H1 (cell line): Measurements from ENCODE around the gene RIOK3. TPM values are rescaled to one million over a fixed set of nuclear protein-coding genes. Genes with fewer than 3 reads are reported as not detected.

Experiments used
- CTCF ChIA-PET: fragments of 300-600 bp; sonication (Branson Sonifier 250); formaldehyde crosslinking; loops from one replicate; lab custom pipeline; 2021; ENCODE audit not compliant: partially characterized antibody; lab: Charles Lee
- POLR2A ChIA-PET: fragments of 300-600 bp; sonication (Branson Sonifier 250); formaldehyde crosslinking; loops from one replicate; lab custom pipeline; 2021; ENCODE audit warnings: inconsistent platforms; ENCODE audit not compliant: partially characterized antibody; lab: Charles Lee
- DNase-seq, 2 experiments: peaks; one replicate each; pipeline versions ENCODE4 v3.0.0 to v3.0.0-alpha.2; 2010 to 2022; ENCODE audit warnings: low spot score in 2 of 2, low read depth in 1 of 2, mixed read lengths in 1 of 2
- FAIRE-seq: peaks from 2 replicates; lab custom pipeline; 2011; peaks lifted over from hg19 to GRCh38; lab: Jason Lieb, UNC
- H2AFZ ChIP-seq: 2 replicates; pipeline ENCODE4 v1.8.1; 2012; ENCODE audit warnings: low read length, inconsistent platforms
- H2AK5ac ChIP-seq: 2 replicates; pipeline ENCODE4 v1.6.1; 2013; ENCODE audit warnings: low read depth, low read length
- H2BK120ac ChIP-seq: replicated peaks from 2 replicates; pipeline ENCODE3; 2013; ENCODE audit warnings: low read depth, low read length, inconsistent platforms
- H2BK12ac ChIP-seq: 2 replicates; pipeline ENCODE4 v1.6.1; 2013; ENCODE audit warnings: low read depth, low read length
- H2BK15ac ChIP-seq: 2 replicates; pipeline ENCODE4 v1.6.1; 2013; ENCODE audit warnings: low read length
- H2BK20ac ChIP-seq: 2 replicates; pipeline ENCODE4 v1.6.1; 2013; ENCODE audit warnings: low read length
- H2BK5ac ChIP-seq: 2 replicates; pipeline ENCODE4 v1.6.1; 2013; ENCODE audit warnings: low read depth, low read length
- H3K14ac ChIP-seq: 2 replicates; pipeline ENCODE4 v1.6.1; 2013; ENCODE audit warnings: inconsistent platforms; ENCODE audit not compliant: insufficient read length
- H3K18ac ChIP-seq: 2 replicates; pipeline ENCODE4 v1.6.1; 2013; ENCODE audit warnings: low read length; ENCODE audit errors: extremely low read depth
- H3K23ac ChIP-seq: 2 replicates; pipeline ENCODE4 v1.6.1; 2013; ENCODE audit warnings: inconsistent platforms; ENCODE audit not compliant: insufficient read length
- H3K23me2 ChIP-seq: 2 replicates; pipeline ENCODE4 v1.6.1; 2013; ENCODE audit warnings: low read depth, low read length
- H3K27ac ChIP-seq: 2 replicates; pipeline ENCODE4 v1.6.1; 2011; ENCODE audit warnings: low read depth, low read length, inconsistent platforms
- H3K27me3 ChIP-seq, 4 experiments: replicated peaks in 1 of 4; 1 replicate in 1 of 4; 2 replicates in 3 of 4; pipeline versions ENCODE4 v1.6.1 to v1.8.1; 2011 to 2013; ENCODE audit warnings: low read length in 3 of 4, mild to moderate bottlenecking in 3 of 4, inconsistent platforms in 2 of 4, mixed read lengths in 2 of 4, moderate library complexity in 1 of 4; ENCODE audit not compliant: control insufficient read depth in 3 of 4, insufficient read depth in 3 of 4; ENCODE audit errors: extremely low read depth in 1 of 4
- H3K36me3 ChIP-seq, 4 experiments: 2 replicates each; pipeline versions ENCODE4 v1.6.1 to v1.8.1; 2011 to 2013; ENCODE audit warnings: mild to moderate bottlenecking in 4 of 4, low read length in 3 of 4, moderate library complexity in 2 of 4, control low read depth in 1 of 4, inconsistent platforms in 1 of 4; ENCODE audit not compliant: insufficient read depth in 4 of 4, control insufficient read depth in 2 of 4
- H3K4ac ChIP-seq: replicated peaks from 2 replicates; pipeline ENCODE3; 2013; ENCODE audit warnings: low read length, low read depth, mixed read lengths, inconsistent platforms; ENCODE audit not compliant: insufficient read length
- H3K4me1 ChIP-seq, 4 experiments: replicated peaks in 1 of 4; 1 replicate in 1 of 4; 2 replicates in 3 of 4; pipeline versions ENCODE4 v1.6.1 to v1.8.1; 2011 to 2013; ENCODE audit warnings: low read length in 3 of 4, inconsistent platforms in 2 of 4, mixed read lengths in 1 of 4; ENCODE audit not compliant: insufficient read depth in 4 of 4, control insufficient read depth in 3 of 4
- H3K4me2 ChIP-seq, 2 experiments: 2 replicates each; pipeline versions ENCODE4 v1.6.1 to v1.8.1; 2011 to 2013; ENCODE audit warnings: low read depth in 2 of 2, low read length in 2 of 2, control low read depth in 1 of 2, inconsistent platforms in 1 of 2, mild to moderate bottlenecking in 1 of 2; ENCODE audit not compliant: insufficient read depth in 1 of 2
- H3K4me3 ChIP-seq, 4 experiments: fragments of 200-600, 300-600 bp in 1 of 4; sonication (generic), shearing (Covaris generic), sonication (Bioruptor Twin) in 1 of 4; 2 replicates each; pipeline versions ENCODE4 v1.5.1 to v1.8.1; 2011 to 2016; ENCODE audit warnings: low read length in 4 of 4, low read depth in 3 of 4, control low read depth in 2 of 4, inconsistent platforms in 2 of 4, mild to moderate bottlenecking in 2 of 4, mixed read lengths in 1 of 4, moderate library complexity in 1 of 4; ENCODE audit not compliant: insufficient read depth in 2 of 4; ENCODE audit errors: extremely low read depth in 1 of 4
- H3K56ac ChIP-seq: replicated peaks from 2 replicates; pipeline ENCODE3; 2013; ENCODE audit warnings: low read depth, mild to moderate bottlenecking, mixed read lengths, low read length, inconsistent platforms; ENCODE audit not compliant: insufficient read length
- H3K79me1 ChIP-seq: 2 replicates; pipeline ENCODE4 v1.6.1; 2013; ENCODE audit warnings: low read depth, low read length, control low read depth
- H3K79me2 ChIP-seq, 2 experiments: 2 replicates each; pipeline versions ENCODE4 v1.6.1 to v1.8.1; 2012 to 2013; ENCODE audit warnings: low read length in 2 of 2, mild to moderate bottlenecking in 2 of 2, inconsistent platforms in 1 of 2; ENCODE audit not compliant: insufficient read depth in 2 of 2, control insufficient read depth in 1 of 2
- H3K9ac ChIP-seq, 4 experiments: replicated peaks in 1 of 4; 1 replicate in 1 of 4; 2 replicates in 3 of 4; pipeline versions ENCODE4 v1.6.1 to v1.8.1; 2011 to 2013; ENCODE audit warnings: low read depth in 3 of 4, low read length in 3 of 4, control low read depth in 2 of 4, mild to moderate bottlenecking in 2 of 4, moderate library complexity in 2 of 4, inconsistent platforms in 1 of 4; ENCODE audit errors: extremely low read depth in 1 of 4
- H3K9me3 ChIP-seq, 2 experiments: 2 replicates each; pipeline versions ENCODE4 v1.6.1 to v1.8.1; 2012 to 2013; ENCODE audit warnings: mild to moderate bottlenecking in 2 of 2, moderate library complexity in 2 of 2, control low read depth in 1 of 2, inconsistent platforms in 1 of 2, low read depth in 1 of 2, low read length in 1 of 2, mixed read lengths in 1 of 2; ENCODE audit not compliant: insufficient read depth in 2 of 2
- H4K20me1 ChIP-seq, 2 experiments: replicated peaks in 1 of 2; 2 replicates each; pipeline versions ENCODE3 to v1.8.1; 2011 to 2013; ENCODE audit warnings: inconsistent platforms in 2 of 2, low read length in 2 of 2, mild to moderate bottlenecking in 1 of 2; ENCODE audit not compliant: insufficient read depth in 2 of 2, control insufficient read depth in 1 of 2
- H4K5ac ChIP-seq: 2 replicates; pipeline ENCODE4 v1.6.1; 2013; ENCODE audit warnings: low read length, low read depth, mixed read lengths, inconsistent platforms; ENCODE audit not compliant: insufficient read length
- H4K8ac ChIP-seq: 2 replicates; pipeline ENCODE4 v1.8.0; 2013; ENCODE audit warnings: mild to moderate bottlenecking, moderate library complexity, low read length, inconsistent platforms; ENCODE audit not compliant: insufficient read depth; ENCODE audit errors: extremely low read depth
- H4K91ac ChIP-seq: replicated peaks from 2 replicates; pipeline ENCODE3; 2013; ENCODE audit warnings: low read length, mixed read lengths, inconsistent platforms; ENCODE audit not compliant: insufficient read length
- EZH2 ChIP-seq: fragments of 200-600 bp; sonication (generic); IDR thresholded peaks from 2 replicates; pipeline ENCODE4 v1.7.1; 2012; ENCODE audit warnings: low read depth, mild to moderate bottlenecking, moderate library complexity, low read length, inconsistent platforms; ENCODE audit not compliant: severe bottlenecking
- FOSL1 ChIP-seq: IDR thresholded peaks from 2 replicates; pipeline ENCODE4 v1.6.1; 2011; ENCODE audit warnings: mild to moderate bottlenecking, low read depth, low read length, moderate library complexity; ENCODE audit not compliant: insufficient read depth
- JUN ChIP-seq: IDR thresholded peaks from 2 replicates; pipeline ENCODE4 v1.6.1; 2011; ENCODE audit warnings: low read depth, mild to moderate bottlenecking, improper control_type of control experiment, low read length
- JUND ChIP-seq: IDR thresholded peaks from 2 replicates; pipeline ENCODE4 v1.6.1; 2011; ENCODE audit warnings: mild to moderate bottlenecking, improper control_type of control experiment, low read length
- KDM4A ChIP-seq: IDR thresholded peaks from one replicate; pipeline ENCODE4 v1.7.1; 2012; ENCODE audit warnings: low read depth, mild to moderate bottlenecking, moderate library complexity, low read length, inconsistent platforms; ENCODE audit not compliant: severe bottlenecking
- NRF1 ChIP-seq: IDR thresholded peaks from 2 replicates; pipeline ENCODE4 v1.6.1; 2011; ENCODE audit warnings: mild to moderate bottlenecking, low read depth, low read length, improper control_type of control experiment
- SRF ChIP-seq: IDR thresholded peaks from 2 replicates; pipeline ENCODE4 v1.6.1; 2011; ENCODE audit warnings: mild to moderate bottlenecking, low read depth, low read length, moderate library complexity
- TAF7 ChIP-seq: optimal IDR thresholded peaks from 2 replicates; pipeline ENCODE3; 2011; ENCODE audit warnings: low read depth, mild to moderate bottlenecking, inconsistent platforms, low read length, moderate library complexity, borderline replicate concordance
- TBP ChIP-seq: IDR thresholded peaks from 2 replicates; pipeline ENCODE4 v1.6.1; 2011; ENCODE audit warnings: low read depth, low read length, improper control_type of control experiment
- ZNF274 ChIP-seq: IDR thresholded peaks from 2 replicates; pipeline ENCODE4 v1.7.0; 2012; ENCODE audit warnings: low read length, borderline replicate concordance; ENCODE audit errors: extremely low read depth
- WGBS, 2 experiments: shearing (Covaris generic) in 1 of 2; methylation state at CpG; one replicate each; pipeline versions ENCODE4 v1.1.6 to v1.1.7; 2013 to 2015; ENCODE audit warnings: low lambda C conversion rate in 2 of 2, mixed read lengths in 2 of 2, inconsistent platforms in 1 of 2, low coverage in 1 of 2, missing lambda C conversion rate in 1 of 2; ENCODE audit not compliant: insufficient replicate concordance in 2 of 2, insufficient coverage in 1 of 2, insufficient read length in 1 of 2; ENCODE audit errors: extremely low coverage in 1 of 2, missing lambda C conversion rate in 1 of 2; 5-methylcytosine and 5-hydroxymethylcytosine counted together
- polyA plus RNA-seq, 7 experiments: library from polyadenylated mRNA; depleted of rRNA in 3 of 7; stranded (reverse) in 5 of 7; unstranded in 2 of 7; fragments of >200 nt in 5 of 7; fragments of 200-250 nt in 2 of 7; gene quantifications; 1 replicate in 5 of 7; 2 replicates in 1 of 7; 4 replicates in 1 of 7; pipeline versions ENCODE4 v1.2.1 to v1.2.3, GENCODE V29; 2011 to 2013; ENCODE audit warnings: missing spikeins in 2 of 7, mixed read lengths in 2 of 7
- total RNA-seq: library from RNA; stranded (reverse); fragmentation: NEBNext Ultra II Directional; extraction: Animal tissue kit (Norgen Biotek cat#: 25700); gene quantifications from 2 replicates; pipeline ENCODE4 v1.2.1, GENCODE V29; 2021

RIOK3 gene
- total and polyA plus RNA-seq, 2 of the 8 experiments (the other 6 are each of a cell fraction or from before 2014, with no cell fraction given): 7.5 to 24.3 TPM

DNA sequence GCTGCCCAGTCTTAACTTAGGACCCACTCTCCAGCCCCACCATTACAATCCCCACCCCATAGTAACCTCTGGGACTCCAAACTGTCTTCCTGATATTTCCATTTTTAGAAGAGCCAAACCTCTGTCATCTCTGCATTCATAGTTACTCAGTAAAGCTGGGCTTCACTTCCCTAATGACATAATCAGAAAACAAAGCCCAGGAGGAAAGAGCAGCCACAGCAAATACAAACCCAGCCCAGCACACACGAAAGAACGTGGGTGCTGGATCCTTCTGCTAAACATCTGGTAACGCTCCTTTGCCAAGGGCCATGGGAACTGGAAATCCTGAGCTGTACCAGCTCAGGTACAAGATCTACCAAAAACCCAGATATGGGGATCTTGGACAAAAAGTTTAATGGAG is 36.8 kb upstream of the RIOK3 start:
- no peak for FAIRE-seq
- H3K79me1 ChIP-seq: no peaks in the 10 kb centered on the region

More for the DNA sequence above, 36.8 kb upstream of the RIOK3 start:
- TF ChIP-seq KDM4A (no peak), EZH2 (no peak), JUND (no peak), JUN (no peak), FOSL1 (no peak), TBP (no peak), ZNF274 (no peak), SRF (no peak), TAF7 (no peak), NRF1 (no peak)
- TF ChIP-seq, all 59 proteins: peak for 0
- Histone ChIP-seq H4K20me1 (no peaks in the 10 kb centered on the region), H2AK5ac (no peak overlapping the region), H4K8ac (no peak overlapping the region), H2AFZ (no peak overlapping the region), H3K4me1 (no peaks in the 10 kb centered on the region), H2BK5ac (no peak overlapping the region), H3K4me2 (no peak overlapping the region), H3K4ac (no peak overlapping the region), H2BK120ac (no peak overlapping the region), H2BK12ac (no peak overlapping the region), H3K9me3 (no peaks in the 10 kb centered on the region), H2BK20ac (no peak overlapping the region), H3K79me2 (no peaks in the 10 kb centered on the region), H2BK15ac (no peak overlapping the region), H3K18ac (no peak overlapping the region), H3K56ac (no peak overlapping the region), H4K5ac (no peak overlapping the region), H3K27me3 (no peaks in the 10 kb centered on the region), H3K27ac (no peak overlapping the region), H3K9ac (no peak overlapping the region), H3K36me3 (no peaks in the 10 kb centered on the region), H3K4me3 (no peak overlapping the region), H3K23ac (no peak overlapping the region), H4K91ac (no peak overlapping the region), H3K23me2 (no peaks in the 10 kb centered on the region), H3K14ac (no peak overlapping the region)
- no peak for DNase-seq
- WGBS, 2 experiments: 91% methylated on average over 3 of the region's 3 CpGs; no CpG with 5 or more reads in 1 of the 2 experiments
- CTCF ChIA-PET: interaction anchor here (1.1 to 2.0 kb wide), 3 partner anchors 37 to 285 kb away, joined by 3 to 4 read pairs (median 4); no protein-coding TSS in a partner anchor
- POLR2A ChIA-PET: no interaction called here
